Mucosa of gallbladder (tissue), 1 donor: ENCODE data around the gene SHROOM2. TPM values are rescaled to one million over a fixed set of nuclear protein-coding genes. Genes with fewer than 3 reads are reported as not detected.
"Not testable (repeated sequence)": the region's sequence is repeated elsewhere in the genome, so short reads cannot be mapped to it uniquely, and the experiment has no call there.

ENCODE experiments used
- DNase-seq: peaks from one replicate; pipeline ENCODE4 v3.0.0-alpha.2; 2020; ENCODE audit warnings: low spot score
- total RNA-seq: library from RNA; stranded (reverse); gene quantifications from one replicate; pipeline ENCODE4 v1.2.1, GENCODE V29; 2021
- donor health status: DM: no; HTN: no; CAD: no.

SHROOM2 gene, protein sequence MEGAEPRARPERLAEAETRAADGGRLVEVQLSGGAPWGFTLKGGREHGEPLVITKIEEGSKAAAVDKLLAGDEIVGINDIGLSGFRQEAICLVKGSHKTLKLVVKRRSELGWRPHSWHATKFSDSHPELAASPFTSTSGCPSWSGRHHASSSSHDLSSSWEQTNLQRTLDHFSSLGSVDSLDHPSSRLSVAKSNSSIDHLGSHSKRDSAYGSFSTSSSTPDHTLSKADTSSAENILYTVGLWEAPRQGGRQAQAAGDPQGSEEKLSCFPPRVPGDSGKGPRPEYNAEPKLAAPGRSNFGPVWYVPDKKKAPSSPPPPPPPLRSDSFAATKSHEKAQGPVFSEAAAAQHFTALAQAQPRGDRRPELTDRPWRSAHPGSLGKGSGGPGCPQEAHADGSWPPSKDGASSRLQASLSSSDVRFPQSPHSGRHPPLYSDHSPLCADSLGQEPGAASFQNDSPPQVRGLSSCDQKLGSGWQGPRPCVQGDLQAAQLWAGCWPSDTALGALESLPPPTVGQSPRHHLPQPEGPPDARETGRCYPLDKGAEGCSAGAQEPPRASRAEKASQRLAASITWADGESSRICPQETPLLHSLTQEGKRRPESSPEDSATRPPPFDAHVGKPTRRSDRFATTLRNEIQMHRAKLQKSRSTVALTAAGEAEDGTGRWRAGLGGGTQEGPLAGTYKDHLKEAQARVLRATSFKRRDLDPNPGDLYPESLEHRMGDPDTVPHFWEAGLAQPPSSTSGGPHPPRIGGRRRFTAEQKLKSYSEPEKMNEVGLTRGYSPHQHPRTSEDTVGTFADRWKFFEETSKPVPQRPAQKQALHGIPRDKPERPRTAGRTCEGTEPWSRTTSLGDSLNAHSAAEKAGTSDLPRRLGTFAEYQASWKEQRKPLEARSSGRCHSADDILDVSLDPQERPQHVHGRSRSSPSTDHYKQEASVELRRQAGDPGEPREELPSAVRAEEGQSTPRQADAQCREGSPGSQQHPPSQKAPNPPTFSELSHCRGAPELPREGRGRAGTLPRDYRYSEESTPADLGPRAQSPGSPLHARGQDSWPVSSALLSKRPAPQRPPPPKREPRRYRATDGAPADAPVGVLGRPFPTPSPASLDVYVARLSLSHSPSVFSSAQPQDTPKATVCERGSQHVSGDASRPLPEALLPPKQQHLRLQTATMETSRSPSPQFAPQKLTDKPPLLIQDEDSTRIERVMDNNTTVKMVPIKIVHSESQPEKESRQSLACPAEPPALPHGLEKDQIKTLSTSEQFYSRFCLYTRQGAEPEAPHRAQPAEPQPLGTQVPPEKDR (N-terminal part only)
- total RNA-seq: 13.1 TPM

DNA sequence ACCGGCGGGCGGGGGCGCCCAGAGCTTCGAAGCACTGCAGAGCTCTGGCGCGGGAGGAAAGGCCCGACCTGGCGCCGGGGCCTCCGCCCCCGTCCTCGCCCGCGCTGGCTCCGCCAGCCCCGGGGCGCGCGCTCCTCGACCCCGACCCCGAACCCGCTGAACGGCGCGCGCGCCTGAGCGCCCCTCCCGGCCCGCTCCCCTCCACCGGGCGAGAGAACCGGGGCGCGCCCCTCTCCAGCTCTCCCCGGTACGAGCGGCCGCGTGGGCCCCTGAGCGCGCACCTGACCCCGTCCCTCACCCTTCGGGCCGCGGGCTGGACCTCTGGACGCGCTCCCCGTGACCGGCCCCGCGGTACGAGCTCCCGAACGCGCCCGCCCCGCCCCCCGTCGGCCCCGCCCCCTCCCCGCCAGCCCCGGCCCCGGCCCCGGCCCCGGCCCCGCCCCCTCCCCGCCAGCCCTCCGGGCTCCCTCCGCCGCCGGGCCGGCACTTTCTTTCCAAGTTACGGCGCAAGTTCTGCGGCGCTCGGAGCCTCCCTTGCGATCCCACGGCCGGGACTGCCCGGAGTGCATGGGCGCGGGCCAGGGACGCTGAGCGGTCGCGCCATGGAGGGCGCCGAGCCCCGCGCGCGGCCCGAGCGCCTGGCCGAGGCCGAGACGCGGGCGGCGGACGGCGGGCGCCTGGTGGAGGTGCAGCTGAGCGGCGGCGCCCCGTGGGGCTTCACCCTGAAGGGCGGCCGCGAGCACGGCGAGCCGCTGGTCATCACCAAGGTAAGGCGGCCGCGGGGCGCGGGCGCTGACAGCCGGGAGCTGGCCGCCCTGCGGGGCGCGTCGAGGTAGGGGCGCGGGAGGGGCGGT lies at the start of gene SHROOM2:
Gene SHROOM2, plus strand, starts transcription at position 486 of the 854 bp plus-strand sequence. Its CDS starts 117 bp downstream, at position 603.
- DNase-seq: no peak

DNA sequence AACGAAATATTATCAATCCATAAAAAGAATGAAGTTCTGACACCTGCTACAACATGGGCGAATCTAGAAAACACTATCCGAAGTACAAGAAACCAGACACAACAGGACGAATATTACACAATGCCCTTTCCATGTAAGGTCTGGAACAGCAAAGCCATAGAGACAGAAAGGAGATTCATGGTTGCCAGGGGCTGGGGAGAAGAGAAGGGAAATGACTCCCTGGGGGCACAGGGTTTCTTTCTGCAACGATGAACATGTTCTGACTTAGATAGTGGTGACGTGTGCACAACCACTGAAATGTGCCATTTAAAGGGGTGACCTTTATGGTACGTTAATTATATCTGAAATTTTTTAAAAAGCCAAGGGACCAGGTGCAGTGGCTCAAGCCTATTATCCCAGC lies 48.9 kb upstream of the SHROOM2 start:
- no peak for DNase-seq

DNA sequence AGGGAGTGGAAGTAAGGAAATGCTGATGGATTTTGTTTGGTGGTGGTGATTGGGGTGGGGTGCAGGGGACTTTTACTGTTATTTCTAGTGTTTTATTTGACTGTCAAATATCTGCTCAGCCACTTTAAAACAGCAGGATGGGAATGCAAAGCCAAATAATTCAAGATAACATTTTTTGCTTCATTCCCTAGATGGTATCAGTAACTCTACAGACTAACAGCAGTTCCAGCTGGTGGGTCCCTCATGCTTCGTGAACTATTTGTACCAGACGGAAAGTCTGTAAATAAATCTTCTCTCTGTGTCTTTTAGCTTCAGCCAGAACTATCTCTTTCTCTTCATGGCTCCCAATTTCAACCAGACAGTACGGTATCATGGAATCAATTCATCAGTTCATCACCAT lies 48.1 kb upstream of the SHROOM2 start:
- no peak for DNase-seq

DNA sequence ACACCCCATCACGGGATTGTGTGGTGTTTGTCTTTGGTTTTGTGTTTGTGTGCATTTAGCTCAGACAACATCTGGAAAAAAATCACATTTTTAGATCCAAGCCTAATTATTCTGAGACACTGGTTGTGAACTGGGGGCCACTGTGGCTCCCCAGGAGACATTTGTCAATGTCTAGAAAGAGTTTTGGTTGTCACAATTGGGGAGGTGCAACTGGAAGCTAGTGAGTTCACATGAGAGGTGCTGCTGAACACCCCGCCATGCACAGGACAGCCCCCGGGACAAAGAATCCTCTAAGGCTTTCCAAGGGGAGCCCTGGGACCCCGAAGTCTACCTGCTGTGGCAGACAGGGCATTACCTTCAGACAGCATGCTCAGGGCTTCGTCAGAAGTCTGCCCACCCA lies 47.1 kb upstream of the SHROOM2 start:
- no peak for DNase-seq

DNA sequence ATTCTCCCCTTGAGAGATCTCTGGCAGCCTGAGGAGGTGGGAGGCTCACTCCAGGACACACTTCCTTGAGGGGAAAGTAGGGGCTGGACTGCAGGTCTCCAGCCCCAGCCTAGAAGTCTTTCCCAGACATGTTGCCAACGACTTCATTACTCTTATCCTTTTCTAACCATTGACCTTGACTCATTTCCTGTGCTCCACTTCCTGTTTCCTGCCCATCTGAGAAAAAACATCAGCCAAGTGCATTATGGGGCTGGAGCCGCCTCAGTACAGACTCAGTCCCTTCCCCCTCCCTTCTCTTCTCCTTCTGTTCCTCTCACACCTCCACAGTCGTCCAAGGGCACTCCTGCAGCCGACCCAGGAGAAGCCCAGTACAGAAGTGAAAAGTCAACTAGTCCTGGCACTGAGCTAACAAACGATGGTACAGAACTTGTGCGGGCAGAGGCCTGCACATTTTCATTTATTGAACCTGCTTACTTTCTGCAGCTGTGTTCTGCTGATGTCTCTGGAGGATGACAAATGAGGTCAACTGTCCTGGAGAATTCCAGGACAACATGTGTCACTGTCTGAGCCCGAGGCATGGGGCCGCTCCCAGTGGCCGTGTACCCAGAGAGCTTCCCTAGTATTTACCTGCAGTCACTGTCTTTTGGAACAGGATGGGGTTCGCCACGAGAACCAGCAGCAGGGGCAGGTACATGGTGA lies 40.7 kb upstream of the SHROOM2 start:
- DNase-seq: no peak

DNA sequence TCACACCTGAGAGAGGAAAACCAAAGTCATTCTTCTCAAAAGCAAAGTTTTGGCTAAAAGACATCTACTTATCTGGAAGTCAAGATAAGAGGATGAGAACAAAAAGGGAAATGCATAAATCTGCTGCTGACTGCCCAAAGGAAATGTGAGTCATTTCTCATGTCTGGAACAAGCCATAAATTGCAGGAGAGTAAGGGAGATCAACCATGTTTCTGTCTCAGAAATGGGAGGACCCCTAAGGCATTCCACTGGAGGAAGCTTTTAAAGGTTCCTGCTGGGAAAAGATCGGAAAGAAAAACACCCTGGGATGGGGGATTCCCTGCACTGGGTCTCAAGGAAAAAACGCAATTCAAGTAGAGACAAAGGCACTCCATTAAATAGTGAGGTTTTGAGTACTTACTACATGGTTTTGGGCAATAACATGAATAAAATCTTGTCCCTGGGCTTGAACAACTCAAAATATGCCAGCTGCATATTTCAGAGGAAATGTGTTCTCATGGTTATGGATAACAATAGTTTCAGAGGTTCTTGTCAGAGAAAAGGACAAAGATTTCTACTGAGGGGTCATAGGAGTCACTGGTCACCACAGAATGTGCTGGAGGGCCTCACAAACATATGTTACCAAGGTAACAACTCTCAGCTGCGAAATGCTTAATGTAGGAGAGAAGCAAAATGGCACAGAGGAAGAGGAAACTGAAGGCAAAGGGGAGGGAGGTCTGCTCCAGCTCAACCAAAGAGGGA lies 39.9 kb upstream of the SHROOM2 start:
- no peak for DNase-seq

DNA sequence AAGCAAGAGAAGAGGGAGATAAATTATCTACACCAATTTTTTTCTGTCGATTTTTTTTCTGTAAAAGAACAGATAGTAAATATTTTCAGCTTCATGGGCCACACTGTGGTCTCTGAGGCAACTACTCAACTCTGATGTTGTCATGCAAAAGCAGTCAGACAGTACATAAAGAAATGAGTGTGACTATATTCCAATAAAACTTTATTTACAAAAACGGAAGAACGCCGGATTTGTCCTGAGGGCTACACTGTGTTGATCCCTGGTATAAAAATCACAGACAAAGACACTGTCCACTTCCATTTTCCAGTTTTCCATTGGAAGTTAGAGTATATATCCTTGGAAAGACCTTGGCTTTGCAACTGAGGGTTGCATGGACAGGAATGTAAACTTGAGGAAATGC lies 38.6 kb upstream of the SHROOM2 start:
- DNase-seq: no peak

DNA sequence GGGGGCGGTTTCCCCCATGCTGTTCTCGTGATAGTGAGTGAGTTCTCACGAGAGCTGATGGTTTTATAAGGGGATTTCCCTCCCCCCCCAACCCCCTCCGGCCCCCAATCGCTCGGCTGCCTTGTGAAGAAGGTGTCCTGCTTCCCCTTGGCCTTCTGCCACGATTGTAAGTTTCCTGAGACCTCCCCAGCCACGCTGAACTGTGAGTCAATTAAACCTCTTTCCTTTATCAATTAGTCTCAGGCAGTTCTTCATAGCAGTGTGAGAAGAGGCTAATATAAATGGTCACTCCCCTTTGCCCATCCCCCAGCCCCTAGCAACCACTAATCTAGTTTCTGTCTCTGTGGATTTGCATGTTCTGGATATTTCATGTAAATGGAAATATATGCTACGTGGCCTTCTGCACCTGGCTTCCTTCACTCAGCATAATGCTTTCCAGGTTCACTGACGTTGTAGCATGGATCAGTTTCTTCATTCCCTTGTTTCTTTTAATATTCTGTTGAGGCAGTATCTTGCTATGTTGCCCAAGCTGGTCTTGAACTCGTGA lies 37.0 kb upstream of the SHROOM2 start:
- no peak for DNase-seq

DNA sequence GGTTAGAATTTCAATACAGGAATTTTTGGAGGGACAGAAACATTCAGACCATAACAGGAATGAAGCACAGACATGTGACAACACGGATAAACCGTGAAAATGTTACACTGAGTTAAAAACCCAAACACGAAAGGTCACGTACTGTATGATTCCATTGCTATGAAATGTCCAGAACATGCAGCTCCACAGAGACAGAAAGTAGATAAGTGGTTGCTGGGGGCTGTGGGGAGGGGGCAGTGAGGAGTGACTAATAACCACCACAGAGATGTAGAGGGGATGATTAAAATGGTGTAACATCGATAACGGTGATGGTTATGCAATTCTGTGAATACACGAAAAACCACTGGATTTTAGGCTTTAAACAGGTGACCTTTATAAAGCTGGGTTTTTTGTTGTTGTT lies 28.9 kb upstream of the SHROOM2 start:
- no peak for DNase-seq

DNA sequence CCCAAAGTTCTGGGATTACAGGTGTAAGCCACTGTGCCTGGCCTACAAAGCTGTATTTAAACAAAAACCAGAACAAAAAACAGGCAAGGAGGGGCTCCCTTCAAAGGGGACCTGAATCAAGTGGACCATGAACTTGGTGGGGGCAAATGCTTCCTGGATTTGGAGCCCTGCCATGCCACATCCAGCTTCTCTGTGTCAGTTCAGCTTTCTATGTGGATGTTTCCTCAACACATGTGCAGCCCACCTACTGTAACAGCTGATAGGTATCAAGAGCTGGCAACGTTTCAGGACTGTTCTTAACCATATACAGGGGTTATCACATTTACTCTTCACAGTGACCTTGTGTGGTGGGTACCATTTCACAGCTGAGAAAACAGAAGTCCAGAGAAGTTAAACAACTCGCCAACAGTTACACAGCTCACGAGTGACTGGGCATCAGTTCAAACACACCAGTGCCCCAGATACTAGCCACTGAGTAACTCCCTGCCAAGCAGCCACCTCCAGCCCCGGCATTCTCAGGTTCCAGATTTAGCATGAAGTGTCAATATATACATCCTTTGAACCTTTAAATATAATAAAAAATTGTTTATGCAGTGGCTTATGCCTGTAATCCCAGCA lies 28.1 kb upstream of the SHROOM2 start:
- DNase-seq: no peak

DNA sequence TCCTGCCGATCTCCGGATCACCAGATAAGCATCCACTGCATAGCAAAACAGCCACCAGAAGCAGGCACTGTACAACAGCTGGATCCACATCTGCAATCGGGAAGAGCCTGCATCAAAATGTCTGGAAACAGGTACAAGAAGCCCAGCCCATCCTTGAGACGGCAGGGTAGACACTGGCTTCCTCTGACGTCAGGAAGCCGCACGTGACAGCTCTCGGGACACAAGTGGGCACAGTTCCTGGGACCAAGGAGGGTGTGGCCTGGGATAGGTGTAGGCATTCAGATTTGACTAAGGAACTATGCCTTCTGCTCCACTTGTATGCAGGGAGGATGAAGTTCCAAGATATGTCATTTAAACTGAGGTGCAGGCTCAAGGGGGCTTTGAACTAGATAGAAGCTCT lies 26.9 kb upstream of the SHROOM2 start:
- no peak for DNase-seq

DNA sequence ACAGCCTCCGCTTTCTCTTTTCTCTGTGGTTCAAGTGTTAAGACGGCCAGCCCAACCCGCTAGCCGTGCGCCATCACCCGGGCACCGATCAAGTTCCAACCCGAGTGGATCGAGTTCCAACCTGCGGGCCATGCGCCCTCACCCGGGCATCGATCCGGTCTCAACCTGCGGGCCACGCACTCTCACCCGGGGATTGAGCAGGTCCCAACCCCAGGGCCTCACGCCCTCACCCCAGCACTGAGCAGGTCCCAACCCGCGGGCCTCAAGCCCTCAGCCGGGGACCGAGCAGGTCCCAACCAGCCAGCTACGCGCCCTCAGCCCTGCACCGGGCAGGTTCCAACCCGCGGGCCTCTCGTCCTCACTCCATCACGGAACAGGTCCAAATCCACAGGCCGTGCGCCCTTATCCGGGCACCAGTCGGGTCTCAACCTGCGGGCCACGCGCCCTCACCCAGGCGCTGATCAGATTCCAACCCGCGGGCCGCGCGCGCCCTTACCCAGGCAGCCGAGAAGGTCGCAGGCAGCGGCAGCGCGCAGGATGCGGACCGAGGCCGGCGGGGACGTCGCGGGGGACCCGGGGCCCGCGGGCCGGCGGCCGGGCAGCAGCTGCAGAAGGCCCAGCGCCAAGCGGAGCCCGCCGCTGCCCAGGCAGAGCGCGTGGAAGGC lies 21.0 kb upstream of the SHROOM2 start:
- DNase-seq: no peak

DNA sequence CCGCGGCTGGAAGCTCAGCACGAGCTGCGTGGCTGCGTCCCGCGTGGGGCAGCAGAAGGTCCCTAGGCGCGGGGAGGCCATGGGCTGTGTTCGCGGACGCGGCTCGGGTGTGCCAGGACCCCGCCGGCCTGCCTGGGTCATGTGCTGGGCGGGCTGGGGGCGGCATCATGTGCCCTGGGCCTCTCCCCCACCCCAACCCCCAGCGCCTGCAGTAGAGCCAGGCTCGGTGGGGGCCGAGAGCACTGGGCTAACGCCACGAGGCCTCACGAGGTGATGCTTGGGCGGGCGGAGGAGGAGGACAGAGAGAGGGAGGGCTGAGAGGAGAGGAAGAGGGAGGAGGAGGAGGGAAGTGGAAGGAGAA lies 20.5 kb upstream of the SHROOM2 start, which contains the start of gene GPR143:
Gene GPR143, minus strand, starts transcription at position 111 of the 361 bp plus-strand sequence. Its CDS starts 30 bp downstream, at position 81.
- DNase-seq: no peak

DNA sequence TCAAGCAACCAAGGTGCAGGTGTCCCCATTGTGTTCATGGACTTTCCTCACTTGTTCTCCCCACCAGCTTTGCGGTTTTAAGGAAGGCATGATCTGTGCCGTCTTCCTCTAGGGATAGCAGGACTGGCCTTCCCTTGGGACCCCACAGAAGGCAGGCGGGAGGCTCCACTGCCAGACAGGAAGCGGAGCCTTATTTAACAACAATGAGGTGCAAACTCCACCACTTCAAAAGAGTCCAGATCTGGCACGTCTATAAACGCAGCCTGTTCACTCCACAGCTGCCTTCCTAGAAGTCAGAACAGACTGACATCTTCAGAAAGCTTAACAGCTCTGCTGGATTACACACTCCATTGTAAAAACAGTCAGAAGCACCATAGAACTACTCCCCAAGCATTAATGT lies 18.9 kb upstream of the SHROOM2 start:
- DNase-seq: no peak

DNA sequence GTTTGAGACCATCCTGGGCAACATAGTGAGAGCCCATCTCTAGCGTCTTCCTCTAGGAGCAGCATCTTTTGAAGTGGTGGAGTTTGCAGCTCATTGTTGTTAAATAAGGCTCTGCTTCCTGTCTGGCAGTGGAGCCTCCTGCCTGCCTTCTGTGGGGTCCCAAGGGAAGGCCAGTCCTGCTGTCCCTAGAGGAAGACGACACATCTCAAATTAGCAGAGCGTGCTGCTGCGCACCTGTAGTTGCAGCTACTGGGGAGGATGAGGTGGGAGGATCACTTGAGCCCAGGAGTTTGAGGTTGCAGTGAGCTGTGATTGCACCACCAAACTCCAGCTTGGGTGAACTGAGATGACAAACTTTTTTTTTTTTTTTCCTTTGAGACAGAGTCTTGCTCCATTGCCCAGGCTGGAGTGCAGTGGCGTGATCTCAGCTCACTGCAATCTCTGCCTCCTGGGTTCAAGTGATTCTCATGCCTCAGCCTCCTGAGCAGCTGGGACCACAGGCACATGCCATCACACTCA lies 17.8 kb upstream of the SHROOM2 start:
- not testable (repeated sequence) for DNase-seq

DNA sequence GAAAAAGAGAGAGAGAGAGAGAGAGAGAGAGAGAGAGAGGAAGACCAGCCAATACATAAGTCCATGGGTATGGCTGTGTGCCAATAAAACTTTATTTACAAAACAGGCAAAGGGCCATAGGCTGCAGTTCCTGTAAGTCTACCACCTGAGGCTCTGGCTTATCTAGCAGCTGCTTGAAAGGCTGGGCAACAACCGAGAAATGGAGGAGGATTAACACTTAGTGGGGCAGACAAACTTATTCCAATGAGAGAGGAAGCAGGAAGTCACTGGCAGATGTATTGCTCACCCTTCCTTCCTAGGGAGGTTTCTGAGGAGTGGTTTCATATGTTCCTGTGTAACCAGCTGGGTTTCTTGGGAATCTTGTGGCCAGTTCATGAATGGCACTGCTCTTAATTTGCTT lies 15.9 kb upstream of the SHROOM2 start:
- no peak for DNase-seq

DNA sequence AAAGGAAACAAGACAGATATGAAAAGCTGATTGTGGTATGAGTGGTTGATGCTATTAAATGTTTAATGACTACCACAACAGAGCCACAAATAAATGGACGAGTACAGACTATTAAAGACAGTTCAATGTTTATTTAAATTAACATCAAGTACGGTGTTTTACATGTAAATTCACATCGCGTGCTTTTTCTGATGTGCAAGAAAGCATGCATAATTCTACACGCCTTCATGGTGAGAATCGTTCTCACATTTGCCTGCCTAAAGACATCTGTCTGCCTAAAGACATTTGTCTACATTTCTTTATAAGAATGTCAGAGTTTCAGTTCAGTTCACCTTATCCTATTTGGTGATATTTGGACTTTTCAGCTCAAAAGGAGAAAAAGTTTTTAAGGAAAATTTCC lies 13.3 kb upstream of the SHROOM2 start:
- DNase-seq: no peak

DNA sequence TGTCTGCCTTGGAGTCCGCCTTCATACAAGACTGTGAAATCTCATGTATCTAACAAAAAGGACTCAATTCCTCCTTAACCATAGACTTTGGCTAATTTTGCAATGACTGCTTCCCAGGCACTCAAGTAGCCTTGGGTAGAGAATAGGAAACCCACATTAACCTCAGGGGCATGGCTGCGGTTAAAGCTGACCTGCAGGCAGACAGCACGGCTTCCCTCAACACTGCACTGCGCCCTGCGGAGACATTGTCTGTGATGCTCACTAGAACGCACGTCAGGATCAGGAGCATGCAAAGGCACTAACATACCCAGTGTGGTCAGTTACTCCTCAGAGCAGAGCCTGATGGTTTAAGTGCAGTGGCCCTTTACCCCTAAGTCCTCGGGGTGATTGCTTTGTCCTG lies 10.3 kb upstream of the SHROOM2 start:
- DNase-seq: no peak
